Measurements from ENCODE around the gene ITGA11.
A peak's percentile ranks its signal among the peaks of the same experiment; 100 is the strongest.

Gene ITGA11

GRCh38 chr15:68370768-68371151 lies 61.2 kb downstream of the ITGA11 start:
- no peak for DNase-seq

GRCh38 chr15:68369931-68370767 lies 61.8 kb downstream of the ITGA11 start:
- DNase-seq: no peak

- DNase-seq: no peak
These were observed 63.1 kb downstream of the ITGA11 start for GRCh38 chr15:68368731-68369435.

GRCh38 chr15:68367992-68368391 lies 64.0 kb downstream of the ITGA11 start:
- DNase-seq: no peak

- no peak for DNase-seq
These were observed 64.7 kb downstream of the ITGA11 start for GRCh38 chr15:68367226-68367625.

GRCh38 chr15:68366314-68366713 lies 65.6 kb downstream of the ITGA11 start:
- DNase-seq: no peak

- DNase-seq: no peak
These were observed 66.2 kb downstream of the ITGA11 start for GRCh38 chr15:68365770-68366169.

GRCh38 chr15:68365140-68365745 lies 66.7 kb downstream of the ITGA11 start:
- no peak for DNase-seq

GRCh38 chr15:68364660-68365035 lies 67.3 kb downstream of the ITGA11 start:
- no peak for DNase-seq

- no peak for DNase-seq
These were observed 67.8 kb downstream of the ITGA11 start for GRCh38 chr15:68364028-68364659.

- no peak for DNase-seq
These were observed 68.6 kb downstream of the ITGA11 start for GRCh38 chr15:68363353-68363752.

- no peak for DNase-seq
These were observed 69.3 kb downstream of the ITGA11 start for GRCh38 chr15:68362537-68363126.

GRCh38 chr15:68360721-68361120 lies 71.2 kb downstream of the ITGA11 start:
- DNase-seq: no peak

- DNase-seq: no peak
These were observed 75.2 kb downstream of the ITGA11 start for GRCh38 chr15:68356778-68357177.

- no peak for DNase-seq
These were observed 77.0 kb downstream of the ITGA11 start for GRCh38 chr15:68354923-68355322.

GRCh38 chr15:68354268-68354667 lies 77.7 kb downstream of the ITGA11 start:
- no peak for DNase-seq

- no peak for DNase-seq
These were observed 78.4 kb downstream of the ITGA11 start for GRCh38 chr15:68353421-68354135.

GRCh38 chr15:68352401-68353062 lies 79.4 kb downstream of the ITGA11 start:
- peak; percentile 4 for DNase-seq

GRCh38 chr15:68349151-68349550 lies 82.8 kb downstream of the ITGA11 start:
- no peak for DNase-seq

GRCh38 chr15:68348606-68349005 lies 83.4 kb downstream of the ITGA11 start:
- no peak for DNase-seq

- DNase-seq: no peak
These were observed 83.9 kb downstream of the ITGA11 start for GRCh38 chr15:68348081-68348480.

GRCh38 chr15:68347392-68347791 lies 84.6 kb downstream of the ITGA11 start:
- DNase-seq: no peak

Data from NCI-H345 (cell line).